ENCODE data around the gene XPR1. TPM values are rescaled to one million over a fixed set of nuclear protein-coding genes. Genes with fewer than 3 reads are reported as not detected.
A peak's percentile ranks its signal among the peaks of the same experiment; 100 is the strongest.

Gene XPR1
- total RNA-seq, 1 donor from 2014 or later, result 71.8 TPM

DNA sequence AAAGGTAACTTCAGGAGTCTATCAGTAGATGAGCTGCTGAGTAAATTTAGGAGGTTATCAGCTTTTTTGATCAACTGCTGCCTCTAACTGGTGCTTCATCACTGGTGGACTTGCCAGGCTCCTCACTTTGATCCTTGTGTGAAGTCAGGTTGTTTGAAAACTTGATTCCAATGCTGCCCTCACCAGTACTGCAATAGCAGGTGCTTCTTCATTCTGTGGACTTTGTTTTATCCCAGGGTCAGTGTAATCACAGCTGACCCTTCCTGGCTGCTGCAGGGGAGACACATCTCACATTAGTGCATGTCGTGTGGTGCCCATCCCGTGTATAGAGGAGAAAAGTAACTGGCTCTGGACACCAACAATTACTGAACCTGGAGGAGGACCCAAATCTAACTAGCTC lies 260.9 kb downstream of the XPR1 start:
- TF ChIP-seq, protein P1, sequence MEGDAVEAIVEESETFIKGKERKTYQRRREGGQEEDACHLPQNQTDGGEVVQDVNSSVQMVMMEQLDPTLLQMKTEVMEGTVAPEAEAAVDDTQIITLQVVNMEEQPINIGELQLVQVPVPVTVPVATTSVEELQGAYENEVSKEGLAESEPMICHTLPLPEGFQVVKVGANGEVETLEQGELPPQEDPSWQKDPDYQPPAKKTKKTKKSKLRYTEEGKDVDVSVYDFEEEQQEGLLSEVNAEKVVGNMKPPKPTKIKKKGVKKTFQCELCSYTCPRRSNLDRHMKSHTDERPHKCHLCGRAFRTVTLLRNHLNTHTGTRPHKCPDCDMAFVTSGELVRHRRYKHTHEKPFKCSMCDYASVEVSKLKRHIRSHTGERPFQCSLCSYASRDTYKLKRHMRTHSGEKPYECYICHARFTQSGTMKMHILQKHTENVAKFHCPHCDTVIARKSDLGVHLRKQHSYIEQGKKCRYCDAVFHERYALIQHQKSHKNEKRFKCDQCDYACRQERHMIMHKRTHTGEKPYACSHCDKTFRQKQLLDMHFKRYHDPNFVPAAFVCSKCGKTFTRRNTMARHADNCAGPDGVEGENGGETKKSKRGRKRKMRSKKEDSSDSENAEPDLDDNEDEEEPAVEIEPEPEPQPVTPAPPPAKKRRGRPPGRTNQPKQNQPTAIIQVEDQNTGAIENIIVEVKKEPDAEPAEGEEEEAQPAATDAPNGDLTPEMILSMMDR (IDR thresholded peaks at IDR 0.05; ENCODE audit: unreplicated experiment), result no peak
- Mint-ChIP-seq H3K4me3 (ENCODE audit: unreplicated experiment) (no peak overlapping the region), H3K36me3 (ENCODE audit: low read depth, unreplicated experiment) (peaks cover 22% of the 10 kb centered on the region), H3K27me3 (ENCODE audit: unreplicated experiment) (peaks cover 3% of the 10 kb centered on the region), H3K27ac (ENCODE audit: unreplicated experiment) (peak overlapping the region; percentile 79), H3K4me1 (ENCODE audit: unreplicated experiment) (peaks cover 13% of the 10 kb centered on the region), H3K9me3 (ENCODE audit: unreplicated experiment) (no peaks in the 10 kb centered on the region)
- no peak for DNase-seq (ENCODE audit: low spot score)

DNA sequence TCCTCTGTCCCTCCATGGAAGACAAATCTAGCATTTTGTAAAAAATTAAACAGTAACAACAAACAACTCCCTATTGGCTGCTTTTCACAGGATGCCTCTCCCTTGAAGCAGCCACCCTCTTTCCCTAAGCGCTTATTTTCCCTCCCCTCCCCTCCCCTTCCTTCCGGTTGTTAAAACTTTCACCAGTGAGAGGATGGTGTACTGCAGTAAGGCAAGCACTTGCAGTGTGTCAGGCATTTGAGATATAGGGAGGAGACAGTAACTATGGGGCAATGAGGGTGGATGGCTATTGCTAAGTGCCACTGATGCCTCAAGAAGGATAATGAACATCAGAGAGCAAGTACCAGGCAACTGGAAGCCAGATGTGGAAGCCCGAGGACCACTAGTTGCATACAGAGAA lies 261.8 kb downstream of the XPR1 start:
- Mint-ChIP-seq H3K4me1 (ENCODE audit: unreplicated experiment) (peaks cover 13% of the 10 kb centered on the region), H3K27me3 (ENCODE audit: unreplicated experiment) (peaks cover 8% of the 10 kb centered on the region), H3K4me3 (ENCODE audit: unreplicated experiment) (no peak overlapping the region), H3K36me3 (ENCODE audit: low read depth, unreplicated experiment) (peaks cover 25% of the 10 kb centered on the region), H3K27ac (ENCODE audit: unreplicated experiment) (no peak overlapping the region), H3K9me3 (ENCODE audit: unreplicated experiment) (no peaks in the 10 kb centered on the region)
- DNase-seq (ENCODE audit: low spot score), result no peak
- TF ChIP-seq, protein P1 (IDR thresholded peaks at IDR 0.05; ENCODE audit: unreplicated experiment), result no peak

DNA sequence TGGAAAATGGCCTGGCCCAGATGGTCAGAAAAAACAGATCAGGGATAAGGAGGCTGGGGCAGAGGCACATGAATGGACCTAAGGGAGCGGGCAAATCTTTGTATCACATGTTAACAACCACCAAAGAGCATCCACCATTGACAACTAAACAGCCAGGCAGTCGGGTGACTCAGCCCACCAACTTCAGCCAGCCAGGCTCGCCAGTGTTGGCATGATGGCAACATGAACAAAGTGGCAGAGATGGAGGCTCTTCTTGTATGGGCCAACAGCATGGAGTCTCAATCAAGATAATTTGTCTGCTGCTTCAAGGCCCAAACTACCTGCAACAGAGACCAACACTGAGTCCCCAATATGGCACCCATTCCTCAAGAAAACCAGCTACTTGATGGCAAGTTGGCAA lies 264.3 kb downstream of the XPR1 start:
- Mint-ChIP-seq H3K4me3 (ENCODE audit: unreplicated experiment) (peak overlapping the region; percentile 14), H3K9me3 (ENCODE audit: unreplicated experiment) (no peaks in the 10 kb centered on the region), H3K4me1 (ENCODE audit: unreplicated experiment) (peaks cover 19% of the 10 kb centered on the region), H3K27me3 (ENCODE audit: unreplicated experiment) (peaks cover 14% of the 10 kb centered on the region), H3K36me3 (ENCODE audit: low read depth, unreplicated experiment) (peaks cover 25% of the 10 kb centered on the region), H3K27ac (ENCODE audit: unreplicated experiment) (no peak overlapping the region)
- DNase-seq (ENCODE audit: low spot score), result no peak
- TF ChIP-seq, protein P1 (IDR thresholded peaks at IDR 0.05; ENCODE audit: unreplicated experiment), result no peak

DNA sequence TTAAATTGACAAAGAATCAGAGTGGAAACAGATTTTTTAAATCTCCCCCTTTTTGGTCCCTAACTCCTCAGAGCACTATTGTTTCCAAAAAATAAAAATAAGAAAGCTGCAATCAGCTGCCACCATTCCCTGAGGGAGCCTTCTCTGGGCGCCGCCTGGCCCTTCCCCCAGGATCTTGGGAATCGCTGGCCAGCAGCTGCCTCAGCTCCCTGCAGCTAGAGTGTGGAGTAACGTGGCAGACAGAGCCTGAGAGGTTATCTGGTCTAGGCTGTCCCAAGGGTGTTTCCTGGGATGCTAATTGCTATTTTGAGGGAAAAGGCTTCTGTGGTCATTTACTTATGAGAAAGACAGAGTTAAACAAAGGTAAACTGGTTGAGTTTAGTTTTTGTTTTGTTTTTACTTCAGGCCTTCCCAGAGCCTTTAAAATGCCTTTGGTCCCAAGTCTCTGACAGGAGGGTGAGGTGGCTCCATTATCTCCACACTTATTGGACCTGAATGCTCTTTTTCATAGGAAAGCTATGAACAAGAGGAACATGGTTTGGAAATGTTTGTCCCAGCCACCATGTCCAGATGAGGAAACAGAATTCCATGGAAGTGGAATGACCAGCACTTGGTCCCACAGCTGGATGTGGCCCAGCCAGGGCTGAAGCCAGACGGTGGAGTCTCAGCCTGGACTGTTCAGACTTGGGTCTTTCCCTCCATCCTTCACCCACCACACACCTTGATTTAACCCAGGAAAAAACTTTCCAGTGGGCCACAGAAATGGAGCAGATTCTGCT lies 266.8 kb downstream of the XPR1 start:
- H3K27ac Mint-ChIP-seq (ENCODE audit: unreplicated experiment), result peak overlapping the region; percentile 30
- peak overlapping the region; percentile 31 for H3K4me3 Mint-ChIP-seq (ENCODE audit: unreplicated experiment)
- peaks cover 19% of the 10 kb centered on the region for H3K27me3 Mint-ChIP-seq (ENCODE audit: unreplicated experiment)
- TF ChIP-seq, protein P1 (IDR thresholded peaks at IDR 0.05; ENCODE audit: unreplicated experiment), result no peak
- H3K36me3 Mint-ChIP-seq (ENCODE audit: low read depth, unreplicated experiment), result peaks cover 25% of the 10 kb centered on the region
- peaks cover 12% of the 10 kb centered on the region for H3K4me1 Mint-ChIP-seq (ENCODE audit: unreplicated experiment)
- H3K9me3 Mint-ChIP-seq (ENCODE audit: unreplicated experiment), result no peaks in the 10 kb centered on the region
- DNase-seq (ENCODE audit: low spot score), result no peak

DNA sequence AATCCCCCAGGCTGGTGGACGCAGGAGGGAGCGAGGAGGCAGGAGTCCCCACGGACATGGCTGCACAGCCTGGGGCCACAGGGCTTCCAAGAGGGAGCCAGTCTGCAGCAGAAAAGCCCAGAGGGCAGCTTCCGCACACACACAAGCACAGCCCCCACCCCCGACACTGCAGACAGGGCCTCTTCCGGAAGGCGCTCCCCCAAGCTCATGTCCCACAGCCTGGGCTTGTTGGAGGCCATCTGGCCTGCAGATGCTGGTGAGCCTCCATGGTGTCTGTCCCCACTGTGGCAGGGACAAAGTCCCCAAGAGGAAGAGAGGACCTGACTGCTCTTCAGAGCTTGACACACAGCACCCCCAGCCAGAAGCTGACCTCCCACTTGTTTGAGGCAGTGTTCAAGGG lies 267.4 kb downstream of the XPR1 start:
- Mint-ChIP-seq H3K4me3 (ENCODE audit: unreplicated experiment) (no peak overlapping the region), H3K36me3 (ENCODE audit: low read depth, unreplicated experiment) (peaks cover 23% of the 10 kb centered on the region), H3K9me3 (ENCODE audit: unreplicated experiment) (no peaks in the 10 kb centered on the region), H3K27ac (ENCODE audit: unreplicated experiment) (peak overlapping the region; percentile 30), H3K27me3 (ENCODE audit: unreplicated experiment) (peaks cover 19% of the 10 kb centered on the region), H3K4me1 (ENCODE audit: unreplicated experiment) (peaks cover 9% of the 10 kb centered on the region)
- no peak for DNase-seq (ENCODE audit: low spot score)
- TF ChIP-seq, protein P1 (IDR thresholded peaks at IDR 0.05; ENCODE audit: unreplicated experiment), result no peak

All from endothelial cell (in vitro differentiated cells).